ENCODE results near the gene GYPC.
A peak's percentile ranks its signal among the peaks of the same experiment; 100 is the strongest.
"Not testable (repeated sequence)": the region's sequence is repeated elsewhere in the genome, so short reads cannot be mapped to it uniquely, and the experiment has no call there.

GYPC gene

DNA sequence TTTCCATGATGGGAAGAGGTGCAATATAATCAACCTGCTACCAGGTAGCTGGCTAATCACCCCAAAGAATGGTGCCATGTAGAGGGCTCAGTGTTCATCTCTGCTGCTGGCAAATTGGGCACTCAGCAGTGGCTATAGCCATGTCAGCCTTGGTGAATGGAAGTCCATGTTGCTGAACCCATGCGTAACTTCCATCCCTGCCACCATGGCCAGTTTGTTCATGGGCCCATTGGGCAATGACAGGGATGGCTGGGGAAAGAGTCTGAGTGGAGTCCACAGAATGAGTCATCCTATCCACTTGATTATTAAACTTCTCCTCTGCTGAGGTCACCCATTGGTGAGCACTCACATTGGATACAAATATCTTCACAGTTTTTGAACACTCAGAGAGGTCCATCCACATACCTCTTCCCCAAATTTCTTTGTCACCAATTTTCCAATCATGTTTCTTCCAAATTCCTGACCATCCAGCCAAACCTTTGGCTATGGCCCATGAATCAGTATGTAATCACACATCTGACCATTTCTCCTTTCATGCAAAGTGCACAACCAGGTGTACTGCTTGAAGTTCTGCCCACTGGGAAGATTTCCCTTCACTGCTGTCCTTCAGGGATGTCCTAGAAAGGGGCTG is 8.1 kb upstream of the GYPC start:
- not testable (repeated sequence) for DNase-seq (ENCODE audit: low read depth, low spot score); H3K4me3 ChIP-seq (ENCODE audit: low read length)

DNA sequence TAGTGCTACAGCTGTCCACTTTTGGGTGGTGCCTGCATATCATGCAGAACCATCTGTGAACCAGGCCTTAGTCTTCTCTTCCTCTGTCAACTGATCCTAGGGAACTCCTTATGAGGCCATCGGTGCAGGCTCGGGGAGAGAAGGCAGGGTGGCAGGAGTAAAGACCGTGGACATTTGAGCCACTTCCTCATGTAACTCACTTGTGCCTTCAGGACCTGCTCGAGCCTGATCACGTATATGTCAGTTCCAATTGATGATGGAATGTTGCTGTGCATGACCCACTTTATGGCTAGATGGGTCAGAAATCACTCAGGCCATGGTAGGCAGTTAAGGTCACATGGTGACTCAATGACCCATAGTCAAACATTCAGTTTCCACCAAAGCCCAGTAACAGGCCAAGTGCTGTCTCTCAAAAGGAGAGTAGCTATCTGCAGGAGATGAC is 7.6 kb upstream of the GYPC start:
- H3K4me3 ChIP-seq (ENCODE audit: low read length); DNase-seq (ENCODE audit: low read depth, low spot score): not testable (repeated sequence)

- DNase-seq (ENCODE audit: low read depth, low spot score), result no peak
- H3K4me3 ChIP-seq (ENCODE audit: low read length), result no peak overlapping the region
These were observed 6.9 kb upstream of the GYPC start for GRCh38 chr2:126649101-126649500.

GRCh38 chr2:126650994-126651393 is 5.0 kb upstream of the GYPC start:
- no peak for DNase-seq (ENCODE audit: low read depth, low spot score)
- no peak overlapping the region for H3K4me3 ChIP-seq (ENCODE audit: low read length)

DNA sequence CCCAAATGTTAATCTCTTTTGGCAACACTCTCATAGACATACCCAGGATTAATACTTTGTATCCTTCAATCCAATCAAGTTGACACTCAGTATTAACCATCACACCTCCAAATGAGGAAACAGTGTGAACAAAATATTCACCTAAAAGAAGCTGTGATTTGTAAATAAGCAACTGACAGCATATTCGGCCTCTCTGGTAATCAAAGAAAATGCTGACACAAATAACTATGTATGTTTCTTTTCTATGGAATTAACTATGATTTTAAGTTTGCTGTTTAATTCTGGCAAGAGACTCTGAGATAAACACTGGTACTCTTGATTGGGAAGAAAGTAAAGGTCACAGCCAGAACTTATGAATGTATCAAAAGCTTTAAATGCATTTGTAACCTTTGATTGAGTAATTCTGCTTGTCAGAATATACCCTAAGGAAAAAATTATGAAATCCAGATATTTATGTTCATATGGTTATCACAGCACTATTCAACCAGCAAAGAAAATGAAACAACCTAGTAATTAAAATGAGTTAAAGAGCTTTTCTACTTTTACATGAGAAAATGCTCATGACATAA is 3.6 kb upstream of the GYPC start:
- no peak overlapping the region for H3K4me3 ChIP-seq (ENCODE audit: low read length)

DNA sequence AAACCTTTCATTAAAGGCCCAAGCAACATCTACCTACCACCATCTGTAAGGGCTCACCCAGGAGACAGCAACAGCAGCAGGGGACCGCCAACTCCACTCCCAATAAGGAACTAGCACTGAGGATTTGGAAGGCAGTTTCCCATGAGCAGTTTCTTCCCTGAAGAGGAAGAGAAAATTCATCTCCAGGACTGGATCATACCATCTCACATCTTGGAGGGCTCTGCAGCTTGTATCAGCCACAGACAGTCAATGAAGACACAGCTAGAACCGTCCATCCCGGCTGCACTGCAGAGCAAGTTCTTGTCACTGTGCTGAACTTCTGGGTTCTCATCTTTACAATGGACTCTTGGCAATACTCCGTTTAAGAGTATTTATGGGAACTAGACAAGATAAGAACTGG is 2.8 kb upstream of the GYPC start:
- no peak overlapping the region for H3K4me3 ChIP-seq (ENCODE audit: low read length)
- no peak for DNase-seq (ENCODE audit: low read depth, low spot score)

More for the DNA sequence above, 3.6 kb upstream of the GYPC start:
- no peak for DNase-seq (ENCODE audit: low read depth, low spot score)

GRCh38 chr2:126653761-126654160 is 2.2 kb upstream of the GYPC start:
- H3K4me3 ChIP-seq (ENCODE audit: low read length), result no peak overlapping the region
- DNase-seq (ENCODE audit: low read depth, low spot score), result no peak

GRCh38 chr2:126655051-126655450 is 907 bp upstream of the GYPC start:
- no peak for DNase-seq (ENCODE audit: low read depth, low spot score)
- H3K4me3 ChIP-seq (ENCODE audit: low read length), result no peak overlapping the region

DNA sequence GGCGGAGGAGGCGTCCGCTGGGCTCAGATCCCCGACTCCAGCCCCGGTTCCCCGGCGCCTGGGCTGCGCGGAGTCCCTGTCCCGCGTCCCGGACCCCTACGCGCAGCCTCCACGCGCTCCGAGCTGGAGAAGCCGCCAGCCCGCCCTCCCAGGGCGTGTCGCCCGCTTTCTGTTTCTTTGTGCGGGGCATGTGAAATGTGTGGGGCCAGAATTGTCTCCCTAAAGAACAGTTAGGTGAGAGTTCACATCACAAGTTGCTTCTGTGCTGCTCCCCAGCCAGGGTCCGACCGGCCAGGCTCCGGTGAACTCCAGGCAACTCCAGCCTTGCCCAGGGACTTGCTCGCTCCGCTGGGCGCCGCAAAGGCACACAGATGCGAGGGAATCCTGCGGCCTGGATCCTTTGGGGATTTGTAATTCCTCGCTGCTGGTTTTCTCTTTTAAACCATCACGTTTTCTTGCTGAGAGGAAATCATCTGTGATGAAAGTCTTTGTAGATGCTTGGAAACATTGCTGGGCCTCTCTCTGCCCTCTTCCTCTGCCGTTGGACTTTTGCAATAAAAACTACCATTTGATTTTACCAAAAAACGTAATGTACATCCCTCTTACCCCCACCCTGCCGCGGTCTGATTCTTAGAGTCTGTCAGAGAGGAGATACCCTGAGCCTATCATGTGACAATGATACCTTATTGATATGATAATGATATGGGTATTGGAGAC is 631 bp downstream of the GYPC start:
- H3K4me3 ChIP-seq (ENCODE audit: low read length), result peak overlapping the region; percentile 77
- DNase-seq (ENCODE audit: low read depth, low spot score), result no peak

DNA sequence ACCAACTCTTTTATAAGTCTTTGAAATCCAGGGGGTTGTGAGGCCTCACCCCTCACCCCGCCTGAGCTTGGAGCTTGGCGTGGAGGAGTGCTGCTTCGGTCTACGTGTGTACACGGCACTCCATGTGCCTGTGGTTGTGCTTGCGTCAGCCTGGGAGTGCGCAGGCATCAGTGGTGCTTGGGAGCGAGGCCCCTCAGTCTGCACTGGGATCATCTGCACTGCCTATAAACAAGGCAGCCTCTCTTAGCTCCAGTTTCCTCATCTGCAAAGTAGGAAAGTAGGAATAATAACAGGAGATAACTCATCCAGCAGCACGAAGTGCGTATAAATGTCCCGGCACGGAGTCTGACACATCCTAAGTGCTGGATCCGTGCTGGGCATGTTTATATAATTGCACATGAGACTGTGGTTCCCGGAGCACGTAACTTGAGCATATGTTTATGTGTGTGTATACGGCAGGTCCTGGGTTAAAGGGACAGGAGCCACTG is 1.2 kb downstream of the GYPC start:
- DNase-seq (ENCODE audit: low read depth, low spot score), result peak; percentile 60
- H3K4me3 ChIP-seq (ENCODE audit: low read length), result peak overlapping the region; percentile 77

- peak; percentile 93 for DNase-seq (ENCODE audit: low read depth, low spot score)
- peak overlapping the region; percentile 77 for H3K4me3 ChIP-seq (ENCODE audit: low read length)
These were observed 1.8 kb downstream of the GYPC start for GRCh38 chr2:126657636-126658318.

DNA sequence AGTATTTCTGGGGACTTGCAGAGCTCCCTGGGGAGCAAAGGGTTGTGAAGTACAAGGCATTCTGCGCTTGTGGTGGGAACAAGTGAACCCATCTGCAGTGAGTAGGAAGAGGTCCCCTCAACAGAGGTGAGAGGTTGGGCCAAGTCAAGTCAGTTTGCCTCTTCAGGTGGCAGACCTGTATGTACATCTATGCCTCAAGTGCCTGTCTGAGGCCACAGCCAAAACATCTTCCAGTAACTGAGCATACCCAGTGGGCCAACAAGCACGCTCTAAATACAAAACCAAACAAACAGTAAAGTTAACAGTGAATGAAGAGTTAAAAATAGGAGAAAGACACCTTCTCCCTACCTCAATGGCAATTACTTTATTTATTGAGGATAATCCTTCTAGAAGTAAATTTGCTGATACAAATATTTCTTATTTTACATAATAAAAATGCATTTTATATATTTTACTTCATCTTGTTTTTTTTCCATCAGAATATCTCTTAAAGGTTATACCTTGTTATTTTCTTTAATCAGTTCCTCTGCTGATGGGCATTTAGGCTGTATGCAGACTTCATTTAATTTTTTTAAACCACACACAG is 2.5 kb downstream of the GYPC start:
- H3K4me3 ChIP-seq (ENCODE audit: low read length), result peak overlapping the region; percentile 77

GRCh38 chr2:126658905-126659561 is 3.1 kb downstream of the GYPC start:
- peak overlapping the region; percentile 77 for H3K4me3 ChIP-seq (ENCODE audit: low read length)
- DNase-seq (ENCODE audit: low read depth, low spot score), result no peak

More for the DNA sequence above, 2.5 kb downstream of the GYPC start:
- DNase-seq (ENCODE audit: low read depth, low spot score), result peak; percentile 59

- no peak for DNase-seq (ENCODE audit: low read depth, low spot score)
- no peak overlapping the region; the same call in 1 of the 2 replicates for H3K4me3 ChIP-seq (ENCODE audit: low read length)
These were observed 3.9 kb downstream of the GYPC start for GRCh38 chr2:126659562-126660467.

- no peak for DNase-seq (ENCODE audit: low read depth, low spot score)
- H3K4me3 ChIP-seq (ENCODE audit: low read length), result no peak overlapping the region
These were observed 5.0 kb downstream of the GYPC start for GRCh38 chr2:126660971-126661370.

- H3K4me3 ChIP-seq (ENCODE audit: low read length), result peak overlapping the region; percentile 19
- no peak for DNase-seq (ENCODE audit: low read depth, low spot score)
These were observed 5.9 kb downstream of the GYPC start for GRCh38 chr2:126661702-126662500.

DNA sequence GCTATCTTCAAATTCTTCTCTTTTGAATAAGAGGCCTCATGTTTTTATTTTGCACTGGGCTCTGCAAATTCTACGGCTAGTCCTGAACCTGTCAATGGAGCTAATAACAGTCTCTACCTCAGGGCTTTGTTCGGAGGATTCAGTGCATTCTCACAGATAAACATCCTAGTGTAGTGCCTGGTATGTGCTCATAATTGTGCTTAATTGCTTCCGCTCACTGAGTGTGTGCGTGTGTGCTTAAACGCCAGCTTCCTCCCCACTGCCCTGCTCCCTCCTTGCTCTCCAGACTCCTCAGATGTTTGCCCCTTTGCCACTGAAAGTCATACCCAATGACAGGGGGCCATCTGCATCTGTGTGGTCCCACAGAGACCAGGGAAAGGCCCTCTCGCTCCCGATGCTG is 6.7 kb downstream of the GYPC start:
- DNase-seq (ENCODE audit: low read depth, low spot score), result peak; percentile 66
- H3K4me3 ChIP-seq (ENCODE audit: low read length), result no peak overlapping the region; the same call in 1 of the 2 replicates
